Liver (tissue), 2 donors: ENCODE data around the gene SELENOP.

Experiments
- MAX ChIP-seq: IDR thresholded peaks from 2 replicates; pipeline ENCODE4 v1.6.1; 2016; ENCODE audit warnings: antibody characterized with exemption
- TF ChIP-seq, protein P1 (sequence below): fragments of 150-350 bp; IDR thresholded peaks from 2 replicates; pipeline ENCODE4 v1.5.1; 2017; ENCODE audit warnings: improper control_type of control experiment, low read depth, low read length; ENCODE audit not compliant: missing input control
- donor health status: healthy.

GRCh38 chr5:42806701-42807262, 4.9 kb downstream of the SELENOP start:
- TF ChIP-seq, protein P1, sequence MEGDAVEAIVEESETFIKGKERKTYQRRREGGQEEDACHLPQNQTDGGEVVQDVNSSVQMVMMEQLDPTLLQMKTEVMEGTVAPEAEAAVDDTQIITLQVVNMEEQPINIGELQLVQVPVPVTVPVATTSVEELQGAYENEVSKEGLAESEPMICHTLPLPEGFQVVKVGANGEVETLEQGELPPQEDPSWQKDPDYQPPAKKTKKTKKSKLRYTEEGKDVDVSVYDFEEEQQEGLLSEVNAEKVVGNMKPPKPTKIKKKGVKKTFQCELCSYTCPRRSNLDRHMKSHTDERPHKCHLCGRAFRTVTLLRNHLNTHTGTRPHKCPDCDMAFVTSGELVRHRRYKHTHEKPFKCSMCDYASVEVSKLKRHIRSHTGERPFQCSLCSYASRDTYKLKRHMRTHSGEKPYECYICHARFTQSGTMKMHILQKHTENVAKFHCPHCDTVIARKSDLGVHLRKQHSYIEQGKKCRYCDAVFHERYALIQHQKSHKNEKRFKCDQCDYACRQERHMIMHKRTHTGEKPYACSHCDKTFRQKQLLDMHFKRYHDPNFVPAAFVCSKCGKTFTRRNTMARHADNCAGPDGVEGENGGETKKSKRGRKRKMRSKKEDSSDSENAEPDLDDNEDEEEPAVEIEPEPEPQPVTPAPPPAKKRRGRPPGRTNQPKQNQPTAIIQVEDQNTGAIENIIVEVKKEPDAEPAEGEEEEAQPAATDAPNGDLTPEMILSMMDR = no peak
- TF ChIP-seq MAX = no peak
